D721Med (cell line): Measurements from ENCODE around the gene LCP1.

Experiments used
- DNase-seq: peaks from one replicate; pipeline ENCODE4 v3.0.0; 2011; ENCODE audit warnings: low spot score; ENCODE audit not compliant: insufficient read length
- FAIRE-seq: peaks from 2 replicates; lab custom pipeline; 2011; peaks lifted over from hg19 to GRCh38; lab: Jason Lieb, UNC
- CTCF ChIP-seq: IDR thresholded peaks from 2 replicates; pipeline ENCODE4 v1.5.1; 2012; ENCODE audit warnings: mild to moderate bottlenecking, control low read depth; ENCODE audit not compliant: insufficient read depth; ENCODE audit errors: missing control alignments

The LCP1 gene

GRCh38 chr13:46109451-46109850, 72.5 kb downstream of the LCP1 start:
- no peak for DNase-seq

GRCh38 chr13:46106839-46107371, 75.1 kb downstream of the LCP1 start:
- DNase-seq (no peak), FAIRE-seq (no peak)
- no peak for TF ChIP-seq CTCF

More at GRCh38 chr13:46109451-46109850, 72.5 kb downstream of the LCP1 start:
- FAIRE-seq: no peak
- no peak for TF ChIP-seq CTCF

GRCh38 chr13:46104868-46105267, 77.1 kb downstream of the LCP1 start, which contains the start of gene CPB2:
Gene CPB2, minus strand, starts transcription at chr13:46105033. Its CDS starts 24 bp downstream, at chr13:46105009.
- TF ChIP-seq CTCF: no peak
- DNase-seq (no peak), FAIRE-seq (no peak)

DNA sequence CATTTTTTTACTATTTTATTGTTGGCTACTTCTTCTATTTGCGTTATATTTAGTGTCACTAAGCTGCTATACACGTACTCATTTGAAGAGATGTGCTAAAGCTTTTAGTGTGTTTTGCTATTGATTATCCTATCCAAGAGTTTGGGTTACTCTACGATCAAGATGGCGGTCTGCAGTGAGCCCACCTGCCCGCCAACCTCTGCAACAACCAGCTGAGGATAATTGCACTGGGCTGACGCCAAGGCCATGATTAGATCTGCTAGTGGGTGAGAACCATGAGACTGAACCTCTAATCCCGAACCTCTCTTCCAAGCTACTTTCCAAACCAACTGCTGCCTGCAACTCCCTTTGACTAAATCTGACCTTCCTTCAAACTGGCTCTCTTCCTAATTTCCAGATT, 78.9 kb downstream of the LCP1 start:
- FAIRE-seq: no peak
- no peak for TF ChIP-seq CTCF
- DNase-seq: no peak

GRCh38 chr13:46102255-46102605, 79.7 kb downstream of the LCP1 start:
- no peak for TF ChIP-seq CTCF
- DNase-seq (no peak), FAIRE-seq (no peak)

- no peak for TF ChIP-seq CTCF
- no peak for DNase-seq
- no peak for FAIRE-seq
These were observed 80.3 kb downstream of the LCP1 start for GRCh38 chr13:46101484-46102254.

DNA sequence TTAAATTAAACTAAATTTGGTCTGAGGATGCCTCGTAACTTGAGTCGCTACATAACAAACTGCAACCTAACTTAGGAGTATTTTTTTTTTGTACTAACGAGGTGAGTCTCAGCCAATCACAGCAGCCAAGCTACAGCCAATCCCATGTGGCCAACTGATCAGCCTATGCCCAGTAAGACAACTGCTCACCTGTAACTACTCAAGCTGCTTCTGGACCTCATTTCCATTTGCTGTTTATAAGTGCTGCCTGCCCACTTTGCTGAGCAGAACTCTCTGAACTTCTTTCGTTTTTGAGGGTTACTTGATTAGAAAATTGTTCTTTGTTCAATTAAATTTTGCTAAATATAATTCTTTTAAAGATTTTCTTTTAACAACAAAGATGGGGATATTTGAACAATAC, 81.0 kb downstream of the LCP1 start:
- no peak for FAIRE-seq

More for the DNA sequence above, 81.0 kb downstream of the LCP1 start:
- no peak for DNase-seq
- no peak for TF ChIP-seq CTCF
